ENCODE measurements around the gene BACH2. TPM values are rescaled to one million over a fixed set of nuclear protein-coding genes. Genes with fewer than 3 reads are reported as not detected.

The BACH2 gene
- total RNA-seq, 1 donor from 2014 or later: 6.4 TPM

DNA sequence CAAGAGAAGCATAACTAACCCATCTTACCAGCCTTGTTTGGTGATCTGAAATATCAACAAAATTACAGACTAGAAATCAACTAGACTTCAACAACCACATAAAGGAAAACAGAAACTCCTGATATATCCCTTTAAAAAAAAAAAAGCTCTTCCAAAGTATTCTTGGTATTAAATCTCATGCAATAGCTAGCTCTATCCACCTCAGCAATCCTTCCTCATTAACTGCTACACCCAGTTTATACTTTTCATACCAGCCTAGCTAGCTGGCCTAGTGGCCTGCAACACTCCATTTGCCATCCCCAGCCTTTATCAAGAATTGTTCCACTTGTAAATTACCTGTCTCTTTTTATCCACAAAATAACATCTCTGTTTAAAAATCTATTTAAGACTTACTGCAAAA lies 69.0 kb downstream of the BACH2 start:
- Histone ChIP-seq H3K9me3 (no peaks in the 10 kb centered on the region), H3K27me3 (no peaks in the 10 kb centered on the region), H3K27ac (no peak overlapping the region), H3K4me1 (no peaks in the 10 kb centered on the region), H3K4me3 (no peak overlapping the region), H3K36me3 (no peaks in the 10 kb centered on the region)
- TF ChIP-seq POLR2AphosphoS5 (IDR thresholded peaks at IDR 0.05; ENCODE audit: insufficient read depth in 1 of 2, low read depth in 1 of 2) (no peak), POLR2A (IDR thresholded peaks at IDR 0.05) (no peak)
- TF ChIP-seq, protein P1, sequence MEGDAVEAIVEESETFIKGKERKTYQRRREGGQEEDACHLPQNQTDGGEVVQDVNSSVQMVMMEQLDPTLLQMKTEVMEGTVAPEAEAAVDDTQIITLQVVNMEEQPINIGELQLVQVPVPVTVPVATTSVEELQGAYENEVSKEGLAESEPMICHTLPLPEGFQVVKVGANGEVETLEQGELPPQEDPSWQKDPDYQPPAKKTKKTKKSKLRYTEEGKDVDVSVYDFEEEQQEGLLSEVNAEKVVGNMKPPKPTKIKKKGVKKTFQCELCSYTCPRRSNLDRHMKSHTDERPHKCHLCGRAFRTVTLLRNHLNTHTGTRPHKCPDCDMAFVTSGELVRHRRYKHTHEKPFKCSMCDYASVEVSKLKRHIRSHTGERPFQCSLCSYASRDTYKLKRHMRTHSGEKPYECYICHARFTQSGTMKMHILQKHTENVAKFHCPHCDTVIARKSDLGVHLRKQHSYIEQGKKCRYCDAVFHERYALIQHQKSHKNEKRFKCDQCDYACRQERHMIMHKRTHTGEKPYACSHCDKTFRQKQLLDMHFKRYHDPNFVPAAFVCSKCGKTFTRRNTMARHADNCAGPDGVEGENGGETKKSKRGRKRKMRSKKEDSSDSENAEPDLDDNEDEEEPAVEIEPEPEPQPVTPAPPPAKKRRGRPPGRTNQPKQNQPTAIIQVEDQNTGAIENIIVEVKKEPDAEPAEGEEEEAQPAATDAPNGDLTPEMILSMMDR (IDR thresholded peaks at IDR 0.05): no peak
- no peak for DNase-seq (ENCODE audit: extremely low spot score in 2 of 2)
- intact Hi-C loops (cut with DNase I): no loop called here

DNA sequence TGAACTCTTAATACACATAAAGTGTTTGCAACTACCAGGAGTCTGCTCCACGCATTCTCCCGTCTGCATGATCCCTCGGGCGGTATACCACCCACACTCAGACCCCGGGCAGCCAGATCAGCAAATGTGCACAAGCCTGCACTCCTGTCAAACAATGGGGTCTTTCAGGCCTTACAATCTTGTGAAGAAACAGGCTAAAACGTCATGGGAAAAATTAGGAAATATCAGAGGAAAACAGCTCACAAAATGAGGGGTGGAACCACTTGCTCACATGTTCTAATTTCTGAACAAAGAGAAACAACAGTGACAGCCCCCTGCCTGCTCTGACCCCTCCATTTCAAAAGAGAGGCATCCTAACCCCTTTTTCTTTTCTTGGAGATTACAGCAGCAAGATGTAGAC lies 69.4 kb downstream of the BACH2 start:
- Histone ChIP-seq H3K4me3 (no peak overlapping the region), H3K27ac (no peak overlapping the region), H3K36me3 (no peaks in the 10 kb centered on the region), H3K9me3 (no peaks in the 10 kb centered on the region), H3K4me1 (no peaks in the 10 kb centered on the region), H3K27me3 (no peaks in the 10 kb centered on the region)
- DNase-seq (ENCODE audit: extremely low spot score in 2 of 2): no peak
- intact Hi-C loops (cut with DNase I): no loop called here
- TF ChIP-seq POLR2A (IDR thresholded peaks at IDR 0.05) (no peak), POLR2AphosphoS5 (IDR thresholded peaks at IDR 0.05; ENCODE audit: insufficient read depth in 1 of 2, low read depth in 1 of 2) (no peak)
- TF ChIP-seq, protein P1 (IDR thresholded peaks at IDR 0.05): no peak

DNA sequence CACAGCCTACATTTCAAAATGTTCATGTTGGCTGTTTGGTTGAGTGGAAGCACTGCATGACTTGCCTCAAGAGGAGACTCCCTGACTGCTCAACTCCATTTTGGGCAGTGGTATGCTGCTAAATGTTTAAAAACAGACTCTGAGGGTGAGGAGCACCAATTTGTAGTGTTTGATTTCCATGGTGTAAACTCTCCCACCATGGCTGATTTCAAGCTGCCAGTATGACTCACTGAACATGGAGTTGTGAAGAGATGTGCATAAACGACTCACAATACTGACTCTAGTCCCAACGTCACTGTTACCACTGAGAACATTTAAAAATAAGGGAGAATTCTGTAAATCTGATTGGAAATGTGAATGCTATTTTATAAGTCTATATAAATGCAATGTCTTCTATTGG lies 70.4 kb downstream of the BACH2 start:
- TF ChIP-seq, protein P1 (IDR thresholded peaks at IDR 0.05): no peak
- no peak for TF ChIP-seq POLR2A (IDR thresholded peaks at IDR 0.05)
- no peaks in the 10 kb centered on the region for H3K4me1 ChIP-seq
- intact Hi-C loops (cut with DNase I): no loop called here
- no peak overlapping the region for H3K4me3 ChIP-seq
- H3K27me3 ChIP-seq: no peaks in the 10 kb centered on the region
- no peak overlapping the region for H3K27ac ChIP-seq
- no peaks in the 10 kb centered on the region for H3K36me3 ChIP-seq
- no peak for DNase-seq (ENCODE audit: extremely low spot score in 2 of 2)
- H3K9me3 ChIP-seq: no peaks in the 10 kb centered on the region

DNA sequence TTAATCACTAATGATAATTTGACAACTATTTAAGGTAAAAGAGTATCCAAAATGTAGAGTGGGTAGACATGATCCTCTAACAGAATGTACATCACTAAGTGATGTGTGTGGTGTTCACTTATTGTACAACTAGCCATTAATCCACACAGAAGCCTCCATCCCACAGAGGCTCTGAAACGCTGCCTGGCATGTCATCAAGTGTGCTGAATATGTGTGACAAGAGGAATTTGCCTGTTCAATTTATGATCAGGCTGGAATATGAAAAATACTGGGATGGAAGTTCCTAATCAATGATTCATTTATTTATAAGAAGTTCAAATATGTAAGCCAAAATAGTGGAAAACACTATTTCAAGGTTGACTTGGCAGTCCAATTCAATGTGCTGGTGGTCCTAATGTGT lies 72.4 kb downstream of the BACH2 start:
- TF ChIP-seq, protein P1 (IDR thresholded peaks at IDR 0.05): no peak
- TF ChIP-seq POLR2A (IDR thresholded peaks at IDR 0.05) (no peak), POLR2AphosphoS5 (IDR thresholded peaks at IDR 0.05; ENCODE audit: insufficient read depth in 1 of 2, low read depth in 1 of 2) (no peak)
- no peak overlapping the region for H3K27ac ChIP-seq
- H3K9me3 ChIP-seq: no peaks in the 10 kb centered on the region
- H3K27me3 ChIP-seq: no peaks in the 10 kb centered on the region
- intact Hi-C loops (cut with DNase I): no loop called here
- DNase-seq (ENCODE audit: extremely low spot score in 2 of 2): no peak
- H3K36me3 ChIP-seq: no peaks in the 10 kb centered on the region
- H3K4me3 ChIP-seq: no peak overlapping the region
- H3K4me1 ChIP-seq: peaks cover 9% of the 10 kb centered on the region

DNA sequence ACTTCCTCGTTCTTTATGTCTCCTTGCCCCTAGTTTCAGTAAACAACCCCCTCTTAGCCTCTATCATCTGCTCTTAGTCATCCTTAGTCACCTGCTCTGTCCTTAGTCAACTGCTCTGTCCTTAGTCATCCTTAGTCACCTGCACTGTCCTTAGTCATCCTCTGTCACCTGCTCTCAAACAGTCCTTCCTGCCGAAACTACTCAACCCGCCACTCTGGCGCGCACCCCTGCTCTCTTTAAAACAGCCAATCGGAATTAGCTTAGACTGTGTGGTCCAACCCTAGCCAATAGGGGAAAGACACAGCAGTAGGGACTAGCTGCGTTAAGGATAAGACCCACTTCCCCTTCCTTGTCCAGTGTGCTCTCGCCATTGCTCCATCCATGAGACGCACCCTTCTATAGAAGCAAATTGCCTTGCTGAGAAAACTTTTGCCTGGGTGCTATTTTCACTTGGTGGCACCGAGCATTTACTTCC lies 73.9 kb downstream of the BACH2 start:
- no peaks in the 10 kb centered on the region for H3K9me3 ChIP-seq
- intact Hi-C loops (cut with DNase I): no loop called here
- H3K4me3 ChIP-seq: no peak overlapping the region
- H3K36me3 ChIP-seq: no peaks in the 10 kb centered on the region
- H3K4me1 ChIP-seq: peaks cover 19% of the 10 kb centered on the region
- TF ChIP-seq POLR2A (IDR thresholded peaks at IDR 0.05) (no peak), POLR2AphosphoS5 (IDR thresholded peaks at IDR 0.05; ENCODE audit: insufficient read depth in 1 of 2, low read depth in 1 of 2) (no peak)
- TF ChIP-seq, protein P1 (IDR thresholded peaks at IDR 0.05): no peak
- H3K27ac ChIP-seq: no peak overlapping the region
- no peak for DNase-seq (ENCODE audit: extremely low spot score in 2 of 2)
- no peaks in the 10 kb centered on the region for H3K27me3 ChIP-seq
